Tibial nerve (tissue), 4 donors: Measurements from ENCODE around the gene PTPMT1.

ENCODE experiments used
- EP300 ChIP-seq, 2 donors: sonication (generic); formaldehyde crosslinking; IDR thresholded peaks; one replicate each; pipeline ENCODE4 v1.6.1; 2017; ENCODE audit warnings: antibody characterized with exemption in 2 of 2, mild to moderate bottlenecking in 1 of 2
- TF ChIP-seq, protein P1 (sequence below), 5 experiments: fragments of 200-600 bp in 3 of 5; fragments of 450-650 bp in 2 of 5; sonication (generic) in 3 of 5; IDR thresholded peaks; one replicate each; pipeline ENCODE4 v1.5.1; 2016 to 2019; ENCODE audit warnings: antibody characterized with exemption in 5 of 5, mild to moderate bottlenecking in 3 of 5, moderate library complexity in 2 of 5

DNA sequence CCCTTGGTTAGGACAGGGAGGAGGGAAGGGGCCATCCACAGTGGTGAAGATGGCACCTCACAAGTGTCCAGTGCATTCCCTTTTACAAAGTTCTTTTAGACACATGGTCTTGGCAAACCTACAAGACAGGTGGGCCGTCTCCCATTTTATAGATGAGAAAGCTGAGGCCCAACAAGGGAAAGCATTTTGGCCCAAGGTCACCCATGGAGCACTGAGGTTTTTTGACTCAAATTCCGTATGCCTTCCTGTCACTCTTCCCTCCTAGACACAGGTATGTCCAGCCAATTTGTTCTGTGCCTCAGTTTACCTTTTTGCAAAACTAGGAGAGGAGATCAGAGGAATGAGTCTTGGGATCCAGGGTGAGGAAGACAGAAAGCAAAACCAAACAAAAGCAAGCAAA, 27.6 kb downstream of the PTPMT1 start:
- no peak for TF ChIP-seq EP300 (IDR thresholded peaks at IDR 0.05)
- TF ChIP-seq, protein P1, sequence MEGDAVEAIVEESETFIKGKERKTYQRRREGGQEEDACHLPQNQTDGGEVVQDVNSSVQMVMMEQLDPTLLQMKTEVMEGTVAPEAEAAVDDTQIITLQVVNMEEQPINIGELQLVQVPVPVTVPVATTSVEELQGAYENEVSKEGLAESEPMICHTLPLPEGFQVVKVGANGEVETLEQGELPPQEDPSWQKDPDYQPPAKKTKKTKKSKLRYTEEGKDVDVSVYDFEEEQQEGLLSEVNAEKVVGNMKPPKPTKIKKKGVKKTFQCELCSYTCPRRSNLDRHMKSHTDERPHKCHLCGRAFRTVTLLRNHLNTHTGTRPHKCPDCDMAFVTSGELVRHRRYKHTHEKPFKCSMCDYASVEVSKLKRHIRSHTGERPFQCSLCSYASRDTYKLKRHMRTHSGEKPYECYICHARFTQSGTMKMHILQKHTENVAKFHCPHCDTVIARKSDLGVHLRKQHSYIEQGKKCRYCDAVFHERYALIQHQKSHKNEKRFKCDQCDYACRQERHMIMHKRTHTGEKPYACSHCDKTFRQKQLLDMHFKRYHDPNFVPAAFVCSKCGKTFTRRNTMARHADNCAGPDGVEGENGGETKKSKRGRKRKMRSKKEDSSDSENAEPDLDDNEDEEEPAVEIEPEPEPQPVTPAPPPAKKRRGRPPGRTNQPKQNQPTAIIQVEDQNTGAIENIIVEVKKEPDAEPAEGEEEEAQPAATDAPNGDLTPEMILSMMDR (IDR thresholded peaks at IDR 0.05), result no peak
